ENCODE measurements around the gene SLCO3A1.

The SLCO3A1 gene

GRCh38 chr15:91816942-91817341 lies 36.6 kb upstream of the SLCO3A1 start:
- Histone ChIP-seq H3K9me2 (replicated peaks; ENCODE audit: low read depth, low read length) (no peaks in the 10 kb centered on the region), H3F3A (ENCODE audit: low read depth) (no peaks in the 10 kb centered on the region), H3K4me1 (ENCODE audit: insufficient read depth, low read length, poor library complexity, severe bottlenecking) (no peaks in the 10 kb centered on the region), H2AFZ (ENCODE audit: low read length) (no peak overlapping the region), H3K79me2 (ENCODE audit: insufficient read depth, low read length) (no peaks in the 10 kb centered on the region), H3K4me2 (ENCODE audit: low read depth, low read length, poor library complexity, severe bottlenecking) (no peak overlapping the region), H3K27me3 (ENCODE audit: insufficient read depth, low read length, poor library complexity, severe bottlenecking) (no peaks in the 10 kb centered on the region), H3K36me3 (ENCODE audit: insufficient read depth, low read length) (no peaks in the 10 kb centered on the region), H3K4me3 (ENCODE audit: low read length, poor library complexity, severe bottlenecking) (no peak overlapping the region), H3K9ac (ENCODE audit: low read depth, low read length, poor library complexity, severe bottlenecking) (no peak overlapping the region), H3K9me3 (ENCODE audit: insufficient read depth, low read depth, low read length) (no peaks in the 10 kb centered on the region; the same call in 1 of the 2 replicates), H4K20me1 (ENCODE audit: insufficient read depth, low read length, poor library complexity, severe bottlenecking) (no peaks in the 10 kb centered on the region)
- no peak for TF ChIP-seq EZH2phosphoT487 (IDR thresholded peaks at IDR 0.05; ENCODE audit: borderline replicate concordance)
- no peak for TF ChIP-seq CTCF (conservative IDR thresholded peaks at IDR 0.05; ENCODE audit: low read length)

DNA sequence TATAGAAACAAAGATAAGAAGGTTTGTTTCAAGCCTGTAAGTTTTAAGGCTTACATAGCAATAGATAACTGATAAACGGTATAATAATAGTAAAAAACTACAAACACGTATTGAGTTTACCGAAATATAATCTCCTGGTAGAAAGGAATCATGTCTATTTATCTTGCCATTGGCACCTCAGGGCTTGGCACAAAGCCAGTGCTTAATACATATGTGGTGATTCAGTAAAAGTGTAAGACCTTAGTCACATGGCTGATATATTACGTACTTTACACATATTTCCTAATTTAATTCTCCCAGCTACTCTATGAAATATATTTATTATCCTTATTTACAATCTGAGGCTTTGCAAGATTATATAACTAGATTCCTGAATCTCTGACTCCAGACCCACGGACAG lies 32.0 kb upstream of the SLCO3A1 start:
- no peak for TF ChIP-seq EZH2phosphoT487 (IDR thresholded peaks at IDR 0.05; ENCODE audit: borderline replicate concordance)

DNA sequence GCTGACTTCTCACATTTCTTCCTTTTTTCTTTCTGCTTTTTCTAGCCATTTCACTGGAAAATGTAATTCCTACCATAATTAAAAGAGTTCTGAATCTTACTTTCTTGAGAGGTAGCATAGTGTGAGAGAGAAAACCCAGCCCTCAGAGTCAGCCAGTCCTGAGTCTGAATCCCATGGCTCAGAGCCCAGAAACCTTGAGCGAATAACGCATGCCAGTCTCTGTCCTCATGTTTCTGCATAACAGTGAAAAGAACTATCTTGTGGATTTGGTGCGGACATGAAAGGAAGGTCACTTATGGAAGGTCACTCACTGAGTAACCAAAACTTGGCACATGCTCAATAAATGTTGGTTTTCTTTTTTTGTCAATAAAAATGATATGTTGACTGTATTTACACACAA lies 29.3 kb upstream of the SLCO3A1 start:
- Histone ChIP-seq H3K9me3 (ENCODE audit: insufficient read depth, low read depth, low read length) (no peaks in the 10 kb centered on the region), H3K36me3 (ENCODE audit: insufficient read depth, low read length) (no peaks in the 10 kb centered on the region), H4K20me1 (ENCODE audit: insufficient read depth, low read length, poor library complexity, severe bottlenecking) (no peaks in the 10 kb centered on the region), H3K9ac (ENCODE audit: low read depth, low read length, poor library complexity, severe bottlenecking) (no peak overlapping the region), H3K9me2 (replicated peaks; ENCODE audit: low read depth, low read length) (no peaks in the 10 kb centered on the region), H3K4me3 (ENCODE audit: low read length, poor library complexity, severe bottlenecking) (no peak overlapping the region), H3K4me1 (ENCODE audit: insufficient read depth, low read length, poor library complexity, severe bottlenecking) (no peaks in the 10 kb centered on the region), H3K79me2 (ENCODE audit: insufficient read depth, low read length) (no peaks in the 10 kb centered on the region), H3K27me3 (ENCODE audit: insufficient read depth, low read length, poor library complexity, severe bottlenecking) (no peaks in the 10 kb centered on the region), H3K4me2 (ENCODE audit: low read depth, low read length, poor library complexity, severe bottlenecking) (no peak overlapping the region), H2AFZ (ENCODE audit: low read length) (no peak overlapping the region), H3F3A (ENCODE audit: low read depth) (no peaks in the 10 kb centered on the region)
- TF ChIP-seq EZH2phosphoT487 (IDR thresholded peaks at IDR 0.05; ENCODE audit: borderline replicate concordance) (no peak), CTCF (conservative IDR thresholded peaks at IDR 0.05; ENCODE audit: low read length) (no peak)

More for the DNA sequence above, 32.0 kb upstream of the SLCO3A1 start:
- H3K79me2 ChIP-seq (ENCODE audit: insufficient read depth, low read length) = no peaks in the 10 kb centered on the region
- H3K4me1 ChIP-seq (ENCODE audit: insufficient read depth, low read length, poor library complexity, severe bottlenecking) = no peaks in the 10 kb centered on the region
- no peaks in the 10 kb centered on the region for H3K36me3 ChIP-seq (ENCODE audit: insufficient read depth, low read length)
- no peaks in the 10 kb centered on the region for H3K9me2 ChIP-seq (replicated peaks; ENCODE audit: low read depth, low read length)
- no peaks in the 10 kb centered on the region for H3K27me3 ChIP-seq (ENCODE audit: insufficient read depth, low read length, poor library complexity, severe bottlenecking)
- H4K20me1 ChIP-seq (ENCODE audit: insufficient read depth, low read length, poor library complexity, severe bottlenecking) = no peaks in the 10 kb centered on the region
- H2AFZ ChIP-seq (ENCODE audit: low read length) = no peak overlapping the region
- no peak overlapping the region for H3K4me2 ChIP-seq (ENCODE audit: low read depth, low read length, poor library complexity, severe bottlenecking)
- H3K4me3 ChIP-seq (ENCODE audit: low read length, poor library complexity, severe bottlenecking) = no peak overlapping the region
- H3K9ac ChIP-seq (ENCODE audit: low read depth, low read length, poor library complexity, severe bottlenecking) = no peak overlapping the region
- no peaks in the 10 kb centered on the region for H3K9me3 ChIP-seq (ENCODE audit: insufficient read depth, low read depth, low read length)
- no peaks in the 10 kb centered on the region for H3F3A ChIP-seq (ENCODE audit: low read depth)

DNA sequence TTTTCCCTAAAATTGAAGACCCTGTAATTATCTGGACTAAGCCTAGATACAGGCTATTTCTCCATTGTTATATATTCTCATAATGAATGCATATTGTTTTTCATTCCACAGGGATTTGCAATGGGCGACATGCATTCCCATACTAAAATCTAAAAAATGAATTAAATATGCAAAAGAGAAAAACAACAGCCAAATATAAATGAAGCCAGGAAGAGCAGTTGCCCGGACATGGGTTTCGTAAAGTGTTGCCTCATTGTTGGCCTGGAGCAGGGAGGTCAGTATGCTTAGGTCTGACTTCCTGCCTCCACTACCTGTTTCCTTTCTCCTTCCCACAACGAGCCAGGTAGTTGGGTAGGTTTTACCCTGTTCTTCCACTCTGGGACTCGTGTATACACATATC lies 27.1 kb upstream of the SLCO3A1 start:
- H3K4me1 ChIP-seq (ENCODE audit: insufficient read depth, low read length, poor library complexity, severe bottlenecking) = no peaks in the 10 kb centered on the region

More for the DNA sequence above, 27.1 kb upstream of the SLCO3A1 start:
- Histone ChIP-seq H3K4me3 (ENCODE audit: low read length, poor library complexity, severe bottlenecking) (no peak overlapping the region), H2AFZ (ENCODE audit: low read length) (no peak overlapping the region), H3K79me2 (ENCODE audit: insufficient read depth, low read length) (no peaks in the 10 kb centered on the region), H4K20me1 (ENCODE audit: insufficient read depth, low read length, poor library complexity, severe bottlenecking) (no peaks in the 10 kb centered on the region), H3F3A (ENCODE audit: low read depth) (no peaks in the 10 kb centered on the region), H3K27me3 (ENCODE audit: insufficient read depth, low read length, poor library complexity, severe bottlenecking) (no peaks in the 10 kb centered on the region), H3K9me3 (ENCODE audit: insufficient read depth, low read depth, low read length) (no peaks in the 10 kb centered on the region), H3K9me2 (replicated peaks; ENCODE audit: low read depth, low read length) (no peaks in the 10 kb centered on the region), H3K36me3 (ENCODE audit: insufficient read depth, low read length) (no peaks in the 10 kb centered on the region), H3K4me2 (ENCODE audit: low read depth, low read length, poor library complexity, severe bottlenecking) (no peak overlapping the region), H3K9ac (ENCODE audit: low read depth, low read length, poor library complexity, severe bottlenecking) (no peak overlapping the region)
- TF ChIP-seq EZH2phosphoT487 (IDR thresholded peaks at IDR 0.05; ENCODE audit: borderline replicate concordance) (no peak), CTCF (conservative IDR thresholded peaks at IDR 0.05; ENCODE audit: low read length) (no peak)

Measured in Loucy (cell line).